Thoracic aorta (tissue), 2 donors: Measurements from ENCODE around the gene TST. TPM values are rescaled to one million over a fixed set of nuclear protein-coding genes. Genes with fewer than 3 reads are reported as not detected.

Experiments used
- ATAC-seq: fragments of 150-250 bp; one replicate; pipeline ENCODE4 v1.8.0; 2017; ENCODE audit warnings: low read depth; ENCODE audit not compliant: insufficient number of reproducible peaks, low FRiP score
- DNase-seq: peaks from one replicate; pipeline ENCODE4 v3.0.0-alpha.2; 2020; ENCODE audit warnings: low spot score
- H3K27ac ChIP-seq, 2 donors: fragments of 200-600 bp; sonication (generic); 1 replicate in 1 of 2; 2 replicates in 1 of 2; pipeline ENCODE4 v1.5.1; 2016; ENCODE audit warnings: mild to moderate bottlenecking in 2 of 2, moderate library complexity in 2 of 2
- H3K27me3 ChIP-seq: fragments of 200-600 bp; sonication (generic); replicated peaks from 2 replicates; pipeline ENCODE4 v1.6.0; 2016; ENCODE audit warnings: mild to moderate bottlenecking; ENCODE audit not compliant: insufficient read depth
- H3K36me3 ChIP-seq: fragments of 200-600 bp; sonication (generic); one replicate; pipeline ENCODE4 v1.5.1; 2016
- H3K4me1 ChIP-seq, 2 donors: fragments of 200-600 bp; sonication (generic); 1 replicate in 1 of 2; 2 replicates in 1 of 2; pipeline versions ENCODE4 v1.5.1 to v1.6.0; 2016; ENCODE audit warnings: low read depth in 2 of 2, mild to moderate bottlenecking in 1 of 2; ENCODE audit not compliant: control insufficient read depth in 1 of 2
- H3K4me3 ChIP-seq: fragments of 200-600 bp; sonication (generic); 2 replicates; pipeline ENCODE4 v1.5.1; 2016; ENCODE audit warnings: mild to moderate bottlenecking
- H3K9me3 ChIP-seq: fragments of 200-600 bp; sonication (generic); 2 replicates; pipeline ENCODE4 v1.5.1; 2016
- total RNA-seq, 2 donors: library from RNA; depleted of rRNA; stranded (reverse); fragments of >200 nt; gene quantifications; one replicate each; pipeline versions ENCODE4 v1.1.0 to v1.2.3, GENCODE V29; 2016
- TF ChIP-seq, protein P1 (sequence below): fragments of 200-600 bp; sonication (generic); IDR thresholded peaks from one replicate; pipeline ENCODE4 v1.5.1; 2019; ENCODE audit warnings: antibody characterized with exemption

TST gene
- total RNA-seq, 2 donors from 2014 or later = 8.5 to 26.9 TPM

DNA sequence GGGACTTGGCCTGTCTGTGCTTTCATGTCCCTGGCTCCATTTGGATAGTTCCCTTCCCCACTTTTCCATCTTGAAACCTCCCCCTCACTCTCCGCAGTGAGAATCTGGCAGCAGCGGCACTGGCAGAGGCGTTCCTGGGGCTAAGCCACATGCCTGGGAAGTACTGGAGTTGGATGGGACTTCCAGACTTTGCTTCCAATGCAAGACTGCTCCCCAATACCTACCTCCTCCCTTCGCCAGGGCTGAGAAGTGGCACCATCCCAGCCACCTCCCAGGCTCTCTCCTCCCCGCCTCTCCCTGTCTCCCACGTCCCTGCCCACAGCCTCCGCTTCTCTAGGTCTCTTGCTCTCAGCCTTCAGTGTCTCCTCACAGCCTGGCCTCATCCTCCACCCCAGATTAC lies 16.6 kb downstream of the TST start:
- Histone ChIP-seq H3K36me3 (no peaks in the 10 kb centered on the region), H3K27me3 (no peaks in the 10 kb centered on the region), H3K27ac (no peak overlapping the region), H3K4me3 (no peak overlapping the region), H3K4me1 (no peaks in the 10 kb centered on the region), H3K9me3 (no peaks in the 10 kb centered on the region)
- ATAC-seq (no peak), DNase-seq (no peak)
- TF ChIP-seq, protein P1, sequence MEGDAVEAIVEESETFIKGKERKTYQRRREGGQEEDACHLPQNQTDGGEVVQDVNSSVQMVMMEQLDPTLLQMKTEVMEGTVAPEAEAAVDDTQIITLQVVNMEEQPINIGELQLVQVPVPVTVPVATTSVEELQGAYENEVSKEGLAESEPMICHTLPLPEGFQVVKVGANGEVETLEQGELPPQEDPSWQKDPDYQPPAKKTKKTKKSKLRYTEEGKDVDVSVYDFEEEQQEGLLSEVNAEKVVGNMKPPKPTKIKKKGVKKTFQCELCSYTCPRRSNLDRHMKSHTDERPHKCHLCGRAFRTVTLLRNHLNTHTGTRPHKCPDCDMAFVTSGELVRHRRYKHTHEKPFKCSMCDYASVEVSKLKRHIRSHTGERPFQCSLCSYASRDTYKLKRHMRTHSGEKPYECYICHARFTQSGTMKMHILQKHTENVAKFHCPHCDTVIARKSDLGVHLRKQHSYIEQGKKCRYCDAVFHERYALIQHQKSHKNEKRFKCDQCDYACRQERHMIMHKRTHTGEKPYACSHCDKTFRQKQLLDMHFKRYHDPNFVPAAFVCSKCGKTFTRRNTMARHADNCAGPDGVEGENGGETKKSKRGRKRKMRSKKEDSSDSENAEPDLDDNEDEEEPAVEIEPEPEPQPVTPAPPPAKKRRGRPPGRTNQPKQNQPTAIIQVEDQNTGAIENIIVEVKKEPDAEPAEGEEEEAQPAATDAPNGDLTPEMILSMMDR = no peak

DNA sequence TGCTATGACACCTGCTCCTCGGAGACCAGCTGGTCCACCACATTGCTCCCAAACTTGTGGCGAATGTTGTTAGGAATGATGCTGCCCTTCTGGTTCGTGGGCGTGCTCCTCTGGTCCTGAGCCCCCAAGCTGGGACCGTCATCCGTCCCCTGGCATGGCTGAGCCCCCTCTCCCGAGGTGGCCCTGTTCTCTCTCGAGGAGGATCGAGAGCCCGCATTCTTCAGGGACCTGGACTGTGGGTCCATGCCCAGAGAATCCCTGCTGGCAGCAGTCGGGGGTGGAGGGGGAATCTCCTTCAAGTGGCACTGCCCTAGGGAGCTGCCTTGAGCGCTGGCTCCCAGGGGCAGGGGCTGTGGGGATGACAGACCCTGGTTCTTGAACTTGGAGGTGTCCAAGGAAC lies 17.4 kb downstream of the TST start:
- no peaks in the 10 kb centered on the region for H3K27me3 ChIP-seq
- no peaks in the 10 kb centered on the region for H3K9me3 ChIP-seq
- no peak overlapping the region for H3K27ac ChIP-seq
- H3K36me3 ChIP-seq = no peaks in the 10 kb centered on the region
- H3K4me1 ChIP-seq = no peaks in the 10 kb centered on the region
- no peak overlapping the region for H3K4me3 ChIP-seq
- TF ChIP-seq, protein P1 = no peak
- ATAC-seq (no peak), DNase-seq (no peak)

DNA sequence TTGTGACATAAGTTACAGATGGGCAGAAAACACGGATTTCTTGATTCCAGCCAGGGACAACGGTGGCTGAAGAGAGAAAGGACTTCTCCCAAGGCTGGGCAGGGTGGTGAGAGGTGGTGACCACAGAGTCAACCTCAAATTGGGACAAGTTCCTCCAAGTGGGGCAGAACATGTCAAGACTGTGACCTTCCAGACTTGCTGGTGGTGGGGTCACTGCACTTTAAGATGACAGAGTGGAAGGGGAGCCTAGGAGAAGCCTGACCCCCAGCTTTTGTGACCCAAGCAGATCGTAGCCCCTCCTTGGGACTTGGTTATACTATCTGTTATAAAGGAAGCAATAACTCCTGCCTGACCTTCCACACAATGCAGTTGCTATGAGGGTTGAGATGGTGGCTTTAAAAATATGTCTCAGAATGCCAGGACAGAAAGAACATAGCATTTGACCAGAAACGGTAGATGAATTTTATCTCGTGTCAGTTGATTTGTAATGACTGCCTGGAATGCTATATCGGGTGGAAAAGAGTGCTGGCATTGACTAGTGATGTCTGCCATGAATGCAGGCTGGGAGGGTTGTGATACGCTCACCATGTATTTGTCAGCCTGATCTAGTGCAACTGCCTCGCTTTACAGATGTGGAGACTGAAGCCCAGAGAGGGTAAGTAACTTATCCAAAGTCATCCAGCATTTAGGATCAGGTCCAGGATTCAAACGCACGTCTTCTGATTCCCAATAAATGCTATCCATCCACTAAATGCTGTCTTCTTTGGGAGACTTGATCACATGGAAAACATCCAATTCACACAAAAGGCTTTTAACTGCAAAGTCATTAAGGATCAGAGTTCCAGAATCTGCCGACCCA lies 18.3 kb downstream of the TST start:
- Histone ChIP-seq H3K4me1 (no peaks in the 10 kb centered on the region), H3K36me3 (no peaks in the 10 kb centered on the region), H3K9me3 (no peaks in the 10 kb centered on the region), H3K27me3 (no peaks in the 10 kb centered on the region), H3K27ac (no peak overlapping the region), H3K4me3 (no peak overlapping the region)
- DNase-seq = no peak
- no peak for ATAC-seq
- TF ChIP-seq, protein P1 = no peak

DNA sequence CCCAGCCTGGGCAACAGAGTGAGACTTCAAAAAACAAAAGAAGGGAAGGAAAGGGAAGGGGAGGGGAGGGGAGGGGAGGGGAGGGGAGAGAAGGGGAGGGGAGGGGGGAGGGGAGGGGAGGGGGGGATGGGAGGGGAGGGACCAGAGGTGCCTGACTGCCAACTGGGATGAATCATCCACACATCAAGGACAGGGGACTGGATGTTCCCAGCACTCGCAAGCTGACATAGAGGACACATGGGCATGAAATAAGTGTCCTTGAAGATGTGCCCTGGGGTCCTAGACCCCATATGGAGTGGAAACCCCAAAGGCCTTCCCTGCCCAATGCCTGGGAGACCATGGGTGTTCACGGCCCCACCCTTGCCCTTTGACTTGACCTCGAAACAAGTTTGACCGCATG lies 19.8 kb downstream of the TST start:
- Histone ChIP-seq H3K27ac (no peak overlapping the region), H3K27me3 (no peaks in the 10 kb centered on the region), H3K4me1 (no peaks in the 10 kb centered on the region), H3K9me3 (no peaks in the 10 kb centered on the region), H3K4me3 (no peak overlapping the region), H3K36me3 (no peaks in the 10 kb centered on the region)
- no peak for ATAC-seq
- DNase-seq = no peak
- TF ChIP-seq, protein P1 = no peak

DNA sequence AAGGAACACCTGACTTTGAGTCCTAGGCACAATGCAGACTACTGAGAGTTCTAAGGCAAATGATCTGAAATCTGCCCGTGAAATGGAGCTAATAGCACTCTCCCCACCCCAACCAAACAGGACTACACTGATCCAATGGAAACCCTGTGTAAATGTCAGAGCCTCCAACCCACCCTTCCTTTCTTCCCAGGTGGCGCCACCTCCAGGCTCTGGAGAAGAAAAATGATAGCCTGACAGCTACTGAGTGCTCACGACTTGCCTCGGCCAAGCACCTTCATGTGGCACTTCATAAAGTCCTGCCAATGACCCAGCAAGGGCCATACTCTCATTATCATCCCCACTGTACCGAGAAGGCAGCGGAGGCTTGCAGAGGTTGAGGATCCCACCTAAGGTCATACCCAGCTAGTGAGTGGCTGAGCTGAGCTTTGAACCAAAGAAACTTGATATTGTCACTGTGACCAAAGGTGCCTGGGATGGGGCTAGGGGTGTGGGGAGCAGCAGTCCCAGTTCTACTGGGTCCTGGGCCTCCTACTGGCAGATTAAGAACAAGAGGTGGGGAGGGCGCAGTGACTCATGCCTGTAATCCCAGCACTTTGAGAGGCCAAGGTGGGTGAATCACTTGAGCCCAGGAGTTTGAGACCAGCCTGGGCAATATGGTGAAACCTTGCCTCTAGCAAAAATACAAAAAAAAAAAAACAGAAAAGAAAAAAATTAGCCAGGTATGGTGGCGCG lies 20.5 kb downstream of the TST start:
- no peaks in the 10 kb centered on the region for H3K4me1 ChIP-seq
- H3K4me3 ChIP-seq = no peak overlapping the region
- ATAC-seq (no peak), DNase-seq (no peak)
- H3K9me3 ChIP-seq = no peaks in the 10 kb centered on the region
- H3K27me3 ChIP-seq = no peaks in the 10 kb centered on the region
- TF ChIP-seq, protein P1 = no peak
- no peak overlapping the region for H3K27ac ChIP-seq
- H3K36me3 ChIP-seq = no peaks in the 10 kb centered on the region
